HG02642 (cell line): ENCODE data around the gene ALG11.
"Not testable (repeated sequence)": the region's sequence is repeated elsewhere in the genome, so short reads cannot be mapped to it uniquely, and the experiment has no call there.

ENCODE experiments used
- ATAC-seq: cut with Tn5 transposase; IDR thresholded peaks from one replicate; pipeline ENCODE4 v1.9.1; 2021; ENCODE audit warnings: mild to moderate bottlenecking; ENCODE audit not compliant: unreplicated experiment, poor library complexity

The ALG11 gene

DNA sequence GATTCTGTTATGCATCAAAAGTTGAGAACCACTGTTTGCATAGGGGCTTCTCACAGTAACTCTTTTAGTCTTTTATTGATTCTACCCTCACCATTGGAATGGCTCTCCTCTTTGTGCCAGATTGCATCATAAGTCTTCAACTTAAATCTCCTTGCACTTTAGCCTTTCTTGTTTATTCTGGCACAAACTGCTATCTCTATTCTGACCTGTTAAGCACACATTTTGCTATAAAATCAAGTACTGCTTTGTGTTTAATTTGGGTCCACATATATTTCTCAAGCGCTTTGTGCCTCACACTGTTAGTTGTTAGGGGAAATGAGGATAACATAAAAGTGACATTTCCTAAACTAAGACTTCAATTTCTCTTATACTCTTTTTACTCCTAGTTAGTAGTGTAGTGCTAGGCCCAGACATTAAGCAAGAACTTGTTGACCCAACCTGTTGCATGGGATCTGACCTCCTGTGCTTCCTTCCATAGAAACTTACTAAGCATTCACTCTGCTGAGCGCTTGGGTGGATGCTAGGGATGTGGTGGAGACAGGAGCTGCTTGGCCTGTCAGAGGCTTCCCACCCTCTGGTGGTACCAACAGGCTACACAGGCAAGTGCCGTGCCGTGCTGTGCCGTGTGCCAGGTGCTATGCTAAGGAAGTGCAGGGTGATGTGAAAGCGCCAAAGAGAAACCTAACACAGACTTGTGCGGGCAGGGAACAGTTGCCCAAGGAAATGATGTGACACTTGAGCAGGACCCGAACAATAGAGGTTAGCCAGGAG, 13.5 kb downstream of the ALG11 start:
- ATAC-seq, result no peak

DNA sequence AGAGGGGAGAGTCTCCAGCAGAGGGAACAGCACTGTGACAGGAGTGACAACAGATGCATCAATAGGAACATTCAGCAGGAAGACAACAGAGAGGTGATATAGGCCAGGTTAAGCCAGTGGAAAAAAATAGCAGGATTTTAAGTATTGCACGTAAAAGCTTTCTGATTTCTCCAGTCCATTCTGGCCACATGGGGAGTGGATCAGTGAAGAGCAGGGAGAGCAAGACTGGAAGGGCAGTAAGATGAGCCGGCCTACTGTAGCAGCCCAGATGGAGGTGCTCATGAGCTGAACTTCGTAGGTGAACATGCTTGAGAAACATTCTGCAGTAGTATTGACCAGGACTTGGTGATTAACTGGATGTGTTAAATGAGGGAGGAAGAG, 14.0 kb downstream of the ALG11 start:
- ATAC-seq, result no peak

DNA sequence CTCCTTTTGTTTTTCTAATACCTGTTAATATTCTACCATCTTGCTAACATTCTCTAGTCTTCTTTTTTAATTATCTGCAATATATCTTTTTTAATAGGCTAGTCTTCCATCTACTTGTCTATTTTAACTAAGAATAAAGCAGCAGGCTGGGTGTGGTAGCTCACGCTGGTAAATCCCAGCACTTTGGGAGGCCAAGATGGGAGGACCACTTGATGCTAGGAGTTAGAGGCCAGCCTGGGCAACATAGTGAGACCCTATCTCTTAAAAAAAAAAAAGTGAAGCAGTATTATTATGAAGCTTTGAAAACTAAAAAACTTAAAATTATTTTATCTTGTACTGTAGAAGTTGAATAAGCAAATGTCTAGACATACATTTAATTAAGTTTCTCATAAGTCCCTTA, 15.6 kb downstream of the ALG11 start:
- ATAC-seq, result no peak

DNA sequence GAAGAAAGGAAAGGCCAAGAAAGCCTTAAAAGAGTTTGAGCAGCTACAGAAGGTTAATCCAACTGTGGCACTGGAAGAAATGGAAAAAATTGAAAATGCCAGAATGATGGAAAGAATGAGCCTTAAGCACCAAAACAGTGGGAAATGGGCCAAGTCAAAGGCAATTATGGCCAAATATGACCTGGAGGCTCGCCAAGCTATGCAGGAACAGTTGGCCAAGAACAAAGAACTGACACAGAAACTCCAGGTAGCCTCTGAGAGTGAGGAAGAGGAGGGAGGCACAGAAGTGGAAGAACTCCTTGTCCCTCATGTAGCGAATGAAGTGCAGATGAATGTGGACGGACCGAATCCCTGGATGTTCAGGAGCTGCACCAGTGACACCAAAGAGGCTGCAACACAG, 17.4 kb downstream of the ALG11 start:
- ATAC-seq, result no peak

DNA sequence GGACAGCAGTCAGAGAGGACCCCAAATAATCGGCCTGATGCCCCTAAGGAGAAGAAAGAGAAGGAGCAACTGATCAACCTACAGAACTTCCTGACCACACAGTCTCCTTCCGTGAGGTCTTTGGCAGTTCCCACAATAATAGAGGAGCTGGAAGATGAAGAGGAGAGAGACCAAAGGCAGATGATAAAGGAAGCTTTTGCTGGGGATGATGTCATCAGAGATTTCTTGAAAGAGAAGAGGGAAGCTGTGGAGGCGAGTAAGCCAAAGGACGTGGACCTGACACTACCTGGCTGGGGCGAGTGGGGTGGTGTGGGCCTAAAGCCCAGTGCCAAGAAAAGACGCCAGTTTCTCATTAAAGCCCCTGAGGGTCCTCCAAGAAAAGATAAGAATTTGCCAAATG, 18.2 kb downstream of the ALG11 start:
- not testable (repeated sequence) for ATAC-seq

DNA sequence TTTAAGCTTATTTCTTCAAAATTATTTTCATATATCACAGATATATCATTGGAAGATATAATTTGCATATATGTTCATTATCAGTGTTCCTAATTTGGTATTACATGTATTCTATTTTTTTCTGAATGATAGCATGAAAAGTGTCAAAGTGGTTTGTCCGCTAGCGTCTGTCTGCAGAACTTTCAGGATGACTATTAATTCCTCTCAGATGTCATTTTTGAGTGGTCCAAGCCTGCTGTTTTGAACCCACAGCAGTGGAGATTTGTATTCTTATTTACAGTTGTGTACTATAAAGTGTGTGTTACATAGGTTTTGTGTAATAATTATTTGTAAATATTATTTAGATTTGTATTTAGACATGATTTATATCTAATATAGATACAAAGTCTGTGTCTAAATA, 20.8 kb downstream of the ALG11 start:
- ATAC-seq, result no peak

DNA sequence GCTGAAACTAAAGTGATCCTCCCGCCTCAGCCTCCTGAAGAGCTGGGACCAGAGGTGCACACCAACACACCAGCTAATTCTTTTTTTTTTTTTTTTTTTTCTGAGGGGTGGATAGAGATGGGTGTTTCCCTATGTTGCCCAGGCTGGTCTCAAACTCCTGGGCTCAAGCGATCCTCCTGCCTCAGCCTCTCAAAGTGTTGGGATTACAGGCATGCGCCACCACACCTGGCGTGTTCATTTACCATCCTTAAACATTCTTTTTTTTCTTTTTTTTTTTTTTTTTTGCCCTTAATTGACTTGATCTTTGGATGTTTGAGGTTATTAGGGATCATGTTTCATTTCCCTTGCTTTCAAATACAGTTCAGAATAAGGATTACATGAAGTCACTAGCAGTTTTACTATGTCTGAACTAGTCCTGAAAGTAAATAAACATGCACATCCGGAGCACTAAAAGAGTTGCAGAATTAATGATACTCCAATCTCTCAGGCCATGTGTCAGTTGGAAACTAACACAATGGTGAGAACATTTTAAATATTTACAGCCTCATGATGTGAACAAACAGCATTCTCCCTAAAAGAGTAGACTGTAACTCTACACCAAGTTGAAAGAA, 22.5 kb downstream of the ALG11 start:
- ATAC-seq, result no peak

DNA sequence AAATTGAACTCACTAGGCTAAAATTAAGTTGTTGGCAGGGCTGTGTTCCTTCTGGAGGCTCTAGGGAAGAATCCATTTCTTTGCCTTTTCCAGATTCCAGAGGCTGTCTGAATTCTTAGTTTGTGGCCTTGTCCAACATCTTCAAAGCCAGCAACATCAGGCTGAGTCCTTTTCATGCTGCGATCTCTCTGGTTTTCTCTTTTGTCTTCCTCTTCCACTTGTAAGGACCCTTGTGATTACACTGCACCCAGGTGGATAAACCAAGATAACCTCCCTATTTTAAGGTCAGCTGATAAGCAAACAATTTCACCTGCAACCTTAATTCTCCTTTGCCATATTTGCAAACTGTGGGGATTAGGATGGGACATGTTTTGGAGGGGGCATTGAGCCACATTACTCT, 23.8 kb downstream of the ALG11 start:
- ATAC-seq, result no peak

DNA sequence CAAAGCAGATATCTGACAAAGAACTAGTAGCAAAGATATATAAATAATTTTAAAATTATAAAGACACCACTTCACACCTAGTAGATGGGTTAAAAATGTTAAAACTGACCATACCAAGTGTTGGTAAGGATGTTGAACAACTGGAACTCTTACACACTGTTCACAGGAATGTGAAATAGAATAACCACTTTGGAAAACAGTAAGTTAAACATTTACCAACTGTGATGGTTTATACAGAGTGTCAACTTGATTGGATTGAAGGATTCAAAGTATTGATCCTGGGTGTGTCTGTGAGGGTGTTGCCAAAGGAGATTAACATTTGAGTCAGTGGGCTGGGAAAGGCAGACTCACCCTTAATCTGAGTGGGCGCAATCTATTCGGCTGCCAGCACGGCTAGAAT, 31.5 kb downstream of the ALG11 start:
- ATAC-seq, result no peak

DNA sequence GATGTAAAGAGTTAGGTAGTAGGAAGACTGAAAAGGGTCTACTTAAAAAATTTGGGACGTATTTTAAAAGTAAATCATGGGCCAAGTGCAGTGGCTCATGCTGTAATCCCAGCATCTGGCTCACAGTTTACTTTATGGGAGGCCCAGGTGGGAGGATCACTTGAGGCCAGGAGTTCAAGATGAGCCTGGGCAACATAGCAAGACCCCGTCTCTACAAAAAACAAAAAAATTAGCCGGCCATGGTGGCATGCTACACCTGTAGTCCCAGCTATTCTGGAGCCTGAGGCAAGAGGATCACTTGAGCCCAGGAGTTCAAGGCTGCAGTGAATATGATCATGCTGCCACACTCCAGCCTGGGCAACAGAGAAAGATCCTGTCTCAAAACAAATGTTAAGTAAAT, 35.3 kb downstream of the ALG11 start:
- ATAC-seq, result no peak

DNA sequence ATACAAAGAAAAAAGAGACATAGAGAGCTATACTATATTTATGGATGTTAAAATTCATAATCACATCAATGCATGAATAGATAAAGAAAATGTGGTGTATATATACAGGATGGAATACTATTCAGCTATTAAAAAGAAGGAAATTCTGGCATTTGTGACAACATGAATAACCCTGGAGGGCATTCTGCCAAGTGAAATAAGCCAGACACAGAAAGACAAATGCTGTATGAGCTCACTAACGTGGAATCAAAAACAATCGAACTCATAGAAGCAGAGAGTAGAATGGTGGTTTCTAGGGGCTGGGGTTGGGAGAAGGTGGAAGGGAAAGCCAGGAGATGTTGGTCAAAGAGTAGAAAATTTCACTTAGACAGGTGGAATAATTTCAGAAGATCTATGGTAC, 36.3 kb downstream of the ALG11 start:
- ATAC-seq, result no peak

DNA sequence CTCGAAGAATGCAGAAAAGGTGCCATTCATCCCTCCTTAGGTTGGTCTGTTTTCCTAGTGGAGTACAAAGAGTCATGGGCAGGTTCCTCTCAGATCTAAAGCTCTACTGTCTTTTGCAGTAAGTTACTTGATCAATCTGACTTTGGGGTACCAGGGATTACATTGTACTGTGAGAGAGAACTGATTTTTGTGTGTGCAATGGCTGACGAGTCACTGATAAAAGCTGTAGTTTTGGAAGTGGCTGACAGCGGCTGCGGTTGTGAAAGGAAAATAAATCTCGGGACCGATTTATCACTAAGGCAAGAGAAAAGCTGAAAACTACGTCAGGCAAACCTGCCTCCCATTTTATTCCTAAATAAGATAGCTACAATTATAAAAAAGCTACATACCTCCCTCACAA, 39.2 kb downstream of the ALG11 start:
- no peak for ATAC-seq

DNA sequence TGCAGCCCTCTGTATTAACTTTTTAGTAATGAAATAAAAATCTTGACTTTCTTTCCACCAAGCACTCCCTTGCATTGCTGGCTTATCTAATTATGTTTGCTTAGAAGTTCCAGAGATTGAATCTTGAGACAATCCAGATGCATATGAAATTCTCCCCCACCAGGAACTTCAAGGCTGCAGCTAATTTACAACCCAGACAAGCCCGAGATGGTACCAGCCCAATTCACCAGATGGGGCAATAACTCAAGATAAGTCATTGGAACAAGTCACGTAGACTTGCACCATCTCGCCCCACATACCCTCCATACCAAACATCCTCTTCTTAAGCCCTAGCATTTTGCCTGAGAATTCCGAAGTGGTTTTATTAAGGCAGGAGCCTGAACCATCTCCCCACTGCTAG, 41.3 kb downstream of the ALG11 start:
- ATAC-seq, result no peak

DNA sequence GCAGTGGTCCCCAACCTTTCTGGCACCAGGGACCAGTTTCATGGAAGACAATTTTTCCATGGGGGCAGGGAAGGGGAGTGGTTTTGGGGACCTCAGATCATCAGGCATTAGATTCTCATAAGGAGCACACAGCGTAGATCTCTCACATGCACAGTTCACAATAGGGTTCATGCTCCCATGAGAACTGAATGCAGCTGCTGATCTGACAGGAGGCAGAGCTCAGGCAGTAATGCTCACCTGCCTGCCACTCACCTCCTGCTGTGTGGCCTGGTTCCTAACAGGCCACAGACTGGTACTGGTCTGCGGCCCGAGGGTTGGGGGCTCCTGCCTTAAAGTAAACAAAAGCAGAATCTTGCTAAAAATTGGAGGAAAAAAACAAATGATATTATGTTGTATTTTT, 48.9 kb downstream of the ALG11 start:
- ATAC-seq, result not testable (repeated sequence)

DNA sequence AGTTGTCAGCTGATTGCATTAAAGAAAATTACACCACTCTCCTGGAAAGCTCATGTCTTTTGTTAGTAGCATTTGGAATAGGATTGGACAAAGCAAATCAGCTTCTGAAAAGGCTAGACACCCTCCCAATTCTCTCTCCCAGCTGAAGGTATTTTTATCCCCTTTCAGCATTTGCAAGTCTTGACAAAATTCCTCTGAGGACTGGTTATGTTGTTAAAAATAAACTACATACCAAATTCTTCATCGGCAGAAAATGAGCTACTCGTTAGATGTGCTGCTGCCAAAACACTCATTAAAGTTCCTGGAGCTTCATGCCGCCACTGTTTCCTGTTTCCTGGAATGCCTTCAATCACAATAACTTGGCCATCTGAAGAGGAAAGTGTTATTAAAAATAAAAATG, 49.4 kb downstream of the ALG11 start:
- no peak for ATAC-seq

DNA sequence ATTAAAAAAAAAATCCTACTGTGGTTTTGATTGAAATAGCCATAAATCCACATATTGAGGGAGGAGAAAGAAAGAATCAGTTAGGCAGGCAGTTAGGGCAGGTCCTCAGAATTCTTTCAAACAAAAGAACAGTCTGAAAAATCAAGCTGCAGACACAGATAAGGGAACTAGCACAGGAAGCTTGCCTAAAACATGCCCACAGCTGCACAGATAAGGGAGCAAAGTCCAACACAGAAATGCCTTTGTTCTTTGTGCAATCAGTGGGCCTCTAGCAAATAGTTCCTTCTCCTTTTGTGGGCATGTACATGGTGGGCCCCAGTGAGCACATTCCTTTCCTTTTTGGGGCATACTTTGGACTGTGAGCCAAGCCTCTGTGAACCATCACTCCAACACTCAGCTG, 55.0 kb downstream of the ALG11 start:
- no peak for ATAC-seq

DNA sequence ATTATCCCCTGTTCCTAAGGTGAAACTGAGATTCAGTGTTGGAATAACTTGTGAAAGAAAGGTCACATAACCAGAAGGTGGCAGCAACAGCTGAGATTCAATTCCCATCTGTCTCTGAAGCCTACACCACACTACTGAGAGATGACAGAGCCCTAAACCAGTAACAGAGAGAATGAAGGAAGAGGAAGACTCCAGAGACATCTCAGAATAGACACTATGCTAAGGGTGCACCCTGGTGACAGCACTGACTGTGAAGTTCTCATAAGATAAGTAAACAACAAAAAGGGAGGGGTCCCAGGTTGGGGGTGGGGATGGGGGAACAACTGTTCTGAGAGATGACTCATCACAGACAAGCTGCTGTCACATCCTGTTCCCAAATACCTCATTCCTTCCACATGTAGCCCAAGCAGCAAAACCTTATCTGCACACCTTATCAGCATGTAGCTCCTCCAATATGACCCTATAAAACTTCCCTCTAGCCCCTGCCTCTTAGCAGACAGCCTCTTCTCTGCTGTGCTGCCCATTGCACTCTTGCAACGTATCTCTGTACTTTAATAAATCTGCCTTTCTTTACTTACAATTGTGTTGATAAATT, 58.8 kb downstream of the ALG11 start:
- no peak for ATAC-seq
